ENCODE results near the gene ADORA1. TPM values are rescaled to one million over a fixed set of nuclear protein-coding genes. Genes with fewer than 3 reads are reported as not detected.

The ADORA1 gene
- total RNA-seq, 4 donors from 2014 or later: 1.4 to 4.3 (median 2.6) TPM

GRCh38 chr1:203214871-203215270 is 87.3 kb downstream of the ADORA1 start:
- DNase-seq (ENCODE audit: low spot score) (no peak), ATAC-seq (ENCODE audit: low FRiP score) (no peak)
- no peak for TF ChIP-seq CTCF (IDR thresholded peaks at IDR 0.05)

GRCh38 chr1:203215573-203215972 is 88.0 kb downstream of the ADORA1 start:
- ATAC-seq (ENCODE audit: low FRiP score) (no peak), DNase-seq (ENCODE audit: low spot score) (no peak)
- no peak for TF ChIP-seq CTCF (IDR thresholded peaks at IDR 0.05)

- no peak for ATAC-seq (ENCODE audit: low FRiP score)
- no peak for DNase-seq (ENCODE audit: low spot score)
- TF ChIP-seq CTCF (IDR thresholded peaks at IDR 0.05): peak in 1 of 3 donors; percentile 73
Observed at GRCh38 chr1:203216274-203217138, 89.0 kb downstream of the ADORA1 start.

Other genes starting within 250 kb of the ADORA1 start
- gene RABIF, start 238.6 kb upstream of the ADORA1 start, total RNA-seq: 1 to 10 TPM; 4.6 to 7.4 (median 5.3) TPM
- 10 to 100 TPM; 12.4 to 25.2 (median 20.8) TPM for gene KLHL12, start 200.5 kb upstream of the ADORA1 start, total RNA-seq
- 100 to 1,000 TPM in 1 of 4 donors, 10 to 100 TPM in 3; 79.0 to 117 (median 94.2) TPM for gene ADIPOR1, start 169.4 kb upstream of the ADORA1 start, total RNA-seq
- 10 to 100 TPM; 34.3 to 57.4 (median 41.6) TPM for gene CYB5R1, start 160.5 kb upstream of the ADORA1 start, total RNA-seq
- gene TMEM183A, start 120.4 kb upstream of the ADORA1 start, total RNA-seq: 10 to 100 TPM; 69.2 to 75.8 (median 72.8) TPM
- gene PPFIA4, start 101.2 kb upstream of the ADORA1 start, total RNA-seq: 1 to 10 TPM in 2 of 4 donors, under 1 TPM in 1, not detected in 1; 0.72 to 1.4 (median 1.2) TPM
- not detected for gene MYOG, start 41.7 kb upstream of the ADORA1 start, total RNA-seq
- gene MYBPH, start 48.1 kb downstream of the ADORA1 start, total RNA-seq: under 1 TPM in 1 of 4 donors, not detected in 3; 0.37 TPM
- 100 to 1,000 TPM in 2 of 4 donors, 10 to 100 TPM in 1, under 1 TPM in 1; 0.47 to 338 (median 124) TPM for gene CHI3L1, start 59.0 kb downstream of the ADORA1 start, total RNA-seq
- gene CHIT1, start 101.9 kb downstream of the ADORA1 start, total RNA-seq: 10 to 100 TPM in 1 of 4 donors, 1 to 10 TPM in 2, under 1 TPM in 1; 0.19 to 17.7 (median 2.3) TPM
- 100 to 1,000 TPM in 3 of 4 donors, 10 to 100 TPM in 1; 76.3 to 654 (median 238) TPM for gene BTG2, start 177.8 kb downstream of the ADORA1 start, total RNA-seq
- gene FMOD, start 223.4 kb downstream of the ADORA1 start, total RNA-seq: 100 to 1,000 TPM in 2 of 4 donors, 10 to 100 TPM in 2; 50.6 to 179 (median 90.4) TPM

All from omental fat pad (tissue), 4 donors.